CD4-positive, alpha-beta T cell treated with Interleukin-4 for 1 hour (primary cell): ENCODE measurements around the gene DHRS7B.

Experiments
- DNase-seq, 2 donors: peaks; one replicate each; pipeline ENCODE4 v3.0.0-alpha.2; 2020 to 2022

The DHRS7B gene

GRCh38 chr17:21160401-21160800 is 33.6 kb downstream of the DHRS7B start:
- DNase-seq: no peak

- no peak for DNase-seq
These were observed 35.0 kb downstream of the DHRS7B start for GRCh38 chr17:21161498-21162393.

GRCh38 chr17:21162394-21162775 is 35.6 kb downstream of the DHRS7B start:
- DNase-seq: no peak

- DNase-seq: no peak
These were observed 36.3 kb downstream of the DHRS7B start for GRCh38 chr17:21163101-21163500.

GRCh38 chr17:21164216-21164615 is 37.5 kb downstream of the DHRS7B start:
- no peak for DNase-seq

GRCh38 chr17:21164620-21165019 is 37.9 kb downstream of the DHRS7B start:
- no peak for DNase-seq

- no peak for DNase-seq
These were observed 39.3 kb downstream of the DHRS7B start for GRCh38 chr17:21165922-21166594.

GRCh38 chr17:21166595-21167210 is 39.9 kb downstream of the DHRS7B start:
- DNase-seq: no peak

GRCh38 chr17:21167303-21167702 is 40.5 kb downstream of the DHRS7B start:
- DNase-seq: no peak

- DNase-seq: no peak
These were observed 41.7 kb downstream of the DHRS7B start for GRCh38 chr17:21168555-21168865.

GRCh38 chr17:21169496-21169895 is 42.7 kb downstream of the DHRS7B start:
- DNase-seq: no peak

GRCh38 chr17:21170809-21171208 is 44.0 kb downstream of the DHRS7B start:
- no peak for DNase-seq

GRCh38 chr17:21171309-21171922 is 44.7 kb downstream of the DHRS7B start:
- DNase-seq: no peak

GRCh38 chr17:21171970-21172510 is 45.3 kb downstream of the DHRS7B start:
- DNase-seq: no peak

- DNase-seq: no peak
These were observed 46.1 kb downstream of the DHRS7B start for GRCh38 chr17:21172846-21173245.

GRCh38 chr17:21173543-21173942 is 46.8 kb downstream of the DHRS7B start:
- no peak for DNase-seq

- no peak for DNase-seq
These were observed 47.4 kb downstream of the DHRS7B start for GRCh38 chr17:21174186-21174585.

GRCh38 chr17:21174713-21175112 is 47.9 kb downstream of the DHRS7B start:
- no peak for DNase-seq

- no peak for DNase-seq
These were observed 50.1 kb downstream of the DHRS7B start for GRCh38 chr17:21176773-21177395.

- DNase-seq: no peak
These were observed 50.6 kb downstream of the DHRS7B start for GRCh38 chr17:21177401-21177800.

GRCh38 chr17:21177854-21178600 is 51.3 kb downstream of the DHRS7B start:
- DNase-seq: no peak

GRCh38 chr17:21183468-21183867 is 56.7 kb downstream of the DHRS7B start:
- DNase-seq: no peak
